Measurements from ENCODE around the gene GPN2.

The GPN2 gene

DNA sequence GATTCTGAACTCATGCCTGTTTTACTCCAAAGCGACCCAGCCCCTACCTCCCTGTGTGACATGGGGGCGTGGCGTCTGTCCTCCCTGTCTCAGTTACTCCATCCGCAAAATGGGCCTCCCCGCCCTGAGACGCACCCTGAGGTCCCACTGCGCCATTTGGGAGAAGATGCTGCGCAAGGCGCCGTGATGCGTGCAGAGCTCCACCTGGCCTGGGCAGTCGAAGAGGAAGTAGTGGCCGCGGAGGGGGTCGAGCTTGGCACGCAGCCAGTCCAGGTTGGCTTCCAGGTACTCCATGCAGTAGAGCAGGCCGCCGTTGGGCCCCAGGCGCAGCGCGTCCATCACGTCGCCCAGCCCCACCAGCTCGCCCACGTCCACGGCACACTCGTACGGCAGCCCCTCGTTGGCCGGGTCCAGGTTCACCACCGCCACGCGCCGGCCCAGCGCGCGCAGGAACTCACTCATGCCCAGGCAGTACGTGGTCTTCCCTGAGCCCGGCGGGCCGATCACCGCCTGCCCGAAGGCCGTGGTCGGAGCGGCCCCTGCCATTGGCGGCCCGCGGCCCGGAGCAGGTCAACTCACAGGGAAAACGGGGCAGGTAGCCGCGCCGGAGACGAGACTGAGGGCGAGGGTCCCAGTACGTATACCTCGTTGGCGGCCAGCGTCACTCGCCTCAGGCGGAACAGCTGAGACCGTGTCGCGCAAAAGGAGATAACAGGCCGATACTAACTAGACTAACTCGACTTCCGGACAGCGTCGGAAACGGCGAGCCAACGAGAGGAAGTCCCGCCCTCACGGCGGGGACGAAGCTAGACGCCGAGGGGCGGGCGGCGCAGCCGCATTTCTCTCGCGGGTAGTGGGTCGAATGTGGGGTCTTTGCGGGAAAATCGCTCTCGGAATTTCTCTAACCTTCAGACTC lies at the start of gene GPN2:
Gene GPN2 (minus strand): TSS at position 733 of the 916 bp plus-strand sequence. CDS start 187 bp downstream, at position 546.
- DNase-seq, result peak; percentile 60 to 64

DNA sequence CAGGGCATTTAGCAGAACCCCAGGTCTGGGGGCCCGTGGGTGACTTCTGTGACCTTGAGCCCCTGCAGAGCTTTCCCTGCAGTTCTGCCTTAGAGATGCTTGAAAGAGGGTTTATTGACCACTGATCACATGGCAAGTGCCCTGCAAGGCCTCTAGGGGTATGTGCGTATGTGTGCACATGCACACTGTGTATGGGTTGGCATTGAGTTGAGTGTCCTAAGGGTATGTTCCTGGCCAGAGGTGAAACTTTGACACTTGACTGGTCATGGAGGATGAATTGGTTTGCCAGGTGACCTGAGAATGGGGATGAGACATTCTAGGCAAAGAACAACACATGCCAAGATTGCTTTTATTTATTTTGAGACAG lies 48.6 kb upstream of the GPN2 start:
- no peak for DNase-seq

DNA sequence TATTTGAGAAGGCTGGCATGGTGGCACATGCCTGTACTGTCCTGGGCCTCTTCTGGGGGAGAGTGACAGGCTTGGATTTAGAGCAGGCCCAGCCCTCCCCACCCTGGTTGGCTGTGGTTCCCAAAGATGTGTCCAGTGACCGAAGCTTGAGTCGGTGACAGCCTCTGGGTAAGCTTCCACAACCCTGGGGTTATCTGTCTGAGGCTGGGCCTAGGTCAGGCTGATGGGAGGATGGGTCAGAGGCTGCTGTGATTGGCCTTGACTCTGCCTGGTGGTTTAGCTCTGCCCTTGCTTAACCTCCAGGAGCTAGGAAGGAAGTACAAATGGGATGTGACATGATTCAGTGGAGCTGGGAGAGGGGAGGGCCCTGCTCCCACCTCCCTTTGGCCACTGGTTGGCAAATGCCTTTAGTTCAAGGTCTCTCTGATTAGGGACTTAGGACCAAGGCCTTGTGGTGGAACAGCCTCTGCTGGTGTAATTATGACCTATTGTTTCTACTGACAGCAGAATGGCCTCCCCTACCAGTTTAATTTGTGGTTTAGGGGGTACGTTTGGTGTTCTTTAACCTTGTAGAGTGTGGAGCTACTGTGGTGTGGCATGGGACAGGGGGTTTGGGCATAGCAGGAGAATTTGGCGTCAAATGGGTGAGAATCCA lies 48.0 kb upstream of the GPN2 start:
- no peak for DNase-seq

DNA sequence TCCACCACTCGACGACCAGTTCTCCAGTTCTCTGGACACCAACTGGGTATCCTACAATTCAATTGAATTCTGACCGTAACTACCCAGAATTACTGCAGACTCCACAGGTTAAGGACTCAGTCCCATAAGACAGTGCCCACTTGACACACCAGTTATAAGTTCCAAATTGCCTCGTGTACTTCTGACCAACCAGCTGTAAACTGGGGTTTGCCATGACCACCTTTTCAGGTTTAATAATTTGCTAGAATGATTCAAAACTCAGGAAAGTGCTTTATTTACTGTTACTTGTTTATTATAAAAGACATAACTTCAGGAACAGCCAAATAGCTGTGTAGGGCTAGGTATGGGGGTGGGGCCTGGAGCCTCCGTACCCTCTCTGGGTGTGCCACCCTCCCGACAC lies 46.7 kb upstream of the GPN2 start:
- no peak for DNase-seq

DNA sequence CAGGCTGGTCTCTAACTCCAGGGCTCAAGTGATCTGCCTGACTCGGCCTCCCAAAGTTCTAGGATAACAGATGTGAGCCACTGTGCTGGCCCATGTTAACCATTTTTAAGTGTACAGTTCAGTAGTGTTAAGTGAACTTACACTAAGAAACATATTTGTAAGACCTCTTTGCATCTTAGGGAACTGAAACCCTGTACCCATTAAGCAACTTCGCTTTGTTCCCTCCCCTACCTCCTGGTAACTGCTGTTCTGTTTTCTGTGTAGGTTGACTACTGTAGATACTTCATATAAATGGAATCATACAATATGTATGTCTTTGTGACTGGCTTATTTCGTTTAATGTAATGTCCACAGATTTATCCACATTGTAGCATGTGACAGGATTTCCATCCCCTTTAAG lies 42.4 kb upstream of the GPN2 start:
- DNase-seq, result no peak

DNA sequence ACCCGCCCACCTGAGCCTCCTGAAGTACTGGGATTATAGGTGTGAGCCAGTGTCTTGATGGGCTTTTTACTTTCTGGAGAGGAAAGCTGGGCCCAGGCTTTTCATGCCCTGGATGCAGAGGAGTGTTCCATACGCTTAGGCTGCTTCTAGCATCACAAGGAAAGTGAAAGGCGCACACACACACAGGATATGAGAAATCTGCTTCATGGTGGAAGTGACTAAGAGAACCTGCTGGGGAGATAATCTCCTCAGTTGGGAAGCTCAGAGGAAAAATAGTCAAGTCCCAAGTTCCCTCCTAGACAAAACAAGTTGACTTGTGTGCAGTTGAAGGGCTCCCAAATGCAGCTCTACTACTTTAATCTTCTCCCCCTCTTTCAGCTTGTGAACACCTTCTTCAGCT lies 33.6 kb upstream of the GPN2 start:
- DNase-seq, result no peak

DNA sequence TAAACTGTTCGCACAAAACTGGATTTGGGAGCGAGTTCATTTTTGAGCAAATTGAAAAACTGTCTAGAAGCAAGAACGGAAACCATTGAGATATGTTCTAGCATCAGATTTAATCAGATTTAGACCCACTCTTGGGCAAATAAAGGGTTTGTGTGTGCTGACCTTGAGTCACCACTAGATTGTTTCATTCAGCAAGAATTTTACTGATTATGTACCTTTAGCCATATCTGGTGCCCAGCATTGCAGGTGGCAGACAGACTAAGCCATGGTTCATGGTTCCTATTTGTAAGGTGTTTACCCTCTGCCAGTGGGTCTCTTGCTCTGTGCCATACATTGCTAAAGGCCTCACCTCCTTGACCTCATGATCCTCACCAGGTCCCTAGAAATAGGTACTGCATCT lies 32.8 kb upstream of the GPN2 start:
- DNase-seq, result no peak

DNA sequence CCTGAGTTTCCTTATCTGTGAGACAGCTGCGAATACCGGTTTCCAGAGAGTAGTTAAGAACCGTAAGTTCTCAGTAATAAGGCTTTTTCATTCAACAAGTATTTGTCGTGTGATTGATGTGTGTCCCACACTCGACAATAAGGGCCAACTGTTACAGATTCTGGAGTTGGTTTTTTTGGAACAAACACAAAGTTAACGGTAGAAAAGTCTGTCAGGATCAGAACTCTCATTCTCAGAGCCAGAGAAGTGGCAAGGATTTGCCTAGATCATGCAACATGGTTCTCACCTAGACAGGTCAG lies 32.3 kb upstream of the GPN2 start:
- DNase-seq, result no peak

DNA sequence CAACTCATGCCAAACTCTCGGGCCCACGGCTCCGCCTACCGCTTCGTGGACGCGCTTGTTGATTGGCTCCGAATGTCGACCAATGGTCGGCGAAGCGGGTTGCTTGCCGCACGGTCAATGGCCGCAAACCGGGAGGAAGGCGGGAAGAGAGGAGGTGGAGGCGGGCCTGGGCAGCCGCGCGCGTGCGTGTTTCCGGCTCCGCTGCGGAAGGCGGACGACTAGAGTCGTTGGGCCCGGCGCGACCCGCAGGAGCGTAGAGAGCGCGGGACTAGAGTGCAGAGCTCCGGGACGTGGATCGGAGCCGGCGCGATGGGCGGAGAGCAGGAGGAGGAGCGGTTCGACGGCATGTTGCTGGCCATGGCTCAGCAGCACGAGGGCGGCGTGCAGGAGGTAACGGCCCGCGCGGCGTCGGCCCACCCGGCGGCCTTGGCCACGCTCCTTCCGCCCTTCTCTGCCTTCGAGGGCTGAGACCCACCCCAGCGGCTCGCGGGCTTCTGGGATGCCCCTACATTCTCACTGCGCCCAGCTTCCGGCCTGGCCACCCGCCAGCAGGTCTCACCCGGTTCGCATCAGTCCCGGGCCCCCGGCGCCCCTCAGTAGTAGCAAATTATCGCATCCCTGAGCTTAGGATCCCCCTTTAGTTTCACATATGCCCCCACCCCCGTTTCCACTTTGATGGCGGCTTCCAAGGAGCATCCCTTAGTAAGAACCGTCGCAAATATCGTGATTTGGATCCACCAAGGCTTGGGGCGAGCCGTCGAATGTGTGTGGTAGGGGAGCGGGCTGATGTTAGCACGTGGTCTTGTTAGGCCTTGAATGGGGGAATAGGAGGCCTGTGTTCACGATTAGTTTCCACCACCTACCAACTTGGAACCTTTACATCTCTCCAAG lies 31.7 kb upstream of the GPN2 start, which contains the start of gene NUDC:
Gene NUDC (plus strand): TSS at position 204 of the 891 bp plus-strand sequence. CDS start 106 bp downstream, at position 310.
- DNase-seq, result peak; percentile 93 to 94

DNA sequence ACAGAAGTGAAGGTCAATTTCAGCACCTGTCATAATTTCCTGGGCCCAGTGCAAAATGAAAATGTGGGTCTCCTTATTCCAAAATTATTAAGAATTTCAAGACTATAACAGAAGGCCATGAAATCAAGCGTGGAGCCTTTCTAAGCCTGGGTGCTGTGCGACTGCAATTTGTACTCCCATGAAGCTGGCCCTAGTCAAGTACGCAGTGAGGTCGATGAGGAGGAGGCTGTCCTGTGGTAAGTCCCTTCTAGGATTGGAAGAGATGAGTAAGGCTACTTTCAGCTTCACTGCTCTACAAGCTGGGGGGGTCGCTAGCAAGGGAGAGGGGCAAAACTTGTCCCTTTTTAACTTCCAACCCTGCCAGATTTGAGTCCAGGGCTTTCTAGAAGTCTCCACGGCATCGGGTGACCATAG lies 31.1 kb upstream of the GPN2 start:
- no peak for DNase-seq

DNA sequence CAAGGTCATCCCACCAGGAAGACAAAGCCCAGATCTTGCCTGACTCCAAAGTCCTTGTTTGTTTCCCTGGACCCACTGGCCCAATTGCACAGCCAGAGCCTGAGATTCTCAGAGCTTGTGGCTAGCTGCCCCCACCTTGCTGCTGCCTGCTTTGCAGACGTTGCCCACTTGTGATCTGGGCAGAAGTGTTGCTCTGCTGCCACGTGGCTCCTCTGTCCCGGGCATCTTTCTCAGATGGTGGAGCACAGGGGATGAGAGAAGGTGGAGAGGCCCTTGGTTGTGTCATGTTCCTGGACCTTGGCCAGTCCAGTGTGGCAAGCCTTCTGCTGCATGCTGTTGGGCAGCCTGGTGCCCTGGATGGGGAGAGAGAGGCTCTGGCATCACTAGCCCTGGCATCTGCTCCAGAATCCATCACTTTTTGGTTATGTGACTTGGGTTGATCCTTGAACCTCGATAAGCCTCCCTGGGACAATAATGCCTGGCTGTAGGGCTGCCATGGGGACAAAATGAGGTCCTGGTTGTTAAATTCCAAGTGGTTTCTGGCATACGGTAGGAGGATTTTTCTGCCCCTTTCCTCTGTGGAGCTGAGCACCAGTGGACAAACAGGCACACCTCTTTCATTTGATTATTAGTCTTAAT lies 25.2 kb upstream of the GPN2 start:
- DNase-seq, result no peak

DNA sequence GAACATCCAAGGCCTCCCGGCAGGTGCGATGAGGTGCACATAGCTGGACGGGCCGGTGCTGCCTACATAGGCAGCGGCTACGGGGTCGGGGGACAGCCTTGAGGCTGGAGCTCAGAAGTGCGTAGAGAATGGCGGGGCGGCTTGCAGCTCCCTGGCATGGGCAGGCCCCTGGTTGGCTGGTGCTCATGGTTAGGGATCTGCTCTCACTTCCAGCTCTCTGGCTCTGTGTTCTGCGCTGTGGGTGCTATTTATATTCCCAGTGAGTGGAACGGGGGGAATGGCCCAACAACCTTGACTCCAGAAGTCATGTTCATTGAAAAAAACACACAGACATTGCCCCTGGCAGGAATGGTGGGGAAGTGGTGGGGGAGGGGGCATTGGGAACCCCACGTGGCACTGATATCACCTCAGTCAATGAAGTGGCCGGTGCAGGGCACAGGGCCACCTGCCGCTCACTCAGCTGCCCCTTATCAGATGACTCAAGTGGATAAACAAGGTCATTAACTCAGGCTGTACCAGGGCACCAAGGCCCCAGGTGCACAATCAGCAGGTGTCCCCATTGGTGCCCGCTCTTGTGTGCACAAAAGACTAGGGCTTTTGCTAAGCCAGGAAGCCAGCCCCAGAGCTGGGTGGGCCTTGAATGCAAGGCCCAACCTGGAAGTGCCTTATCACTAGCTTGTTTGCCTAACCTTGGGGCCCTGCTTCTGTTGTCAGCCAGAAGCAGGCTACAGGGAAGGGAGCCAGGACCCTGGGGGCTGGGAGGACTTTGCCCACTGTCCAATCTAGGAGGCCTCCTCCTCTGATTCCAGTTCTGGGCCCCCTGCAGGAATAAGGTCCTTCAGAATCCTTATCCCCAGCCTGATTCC lies 23.9 kb upstream of the GPN2 start, which contains the start of gene NR0B2:
Gene NR0B2 (minus strand): TSS at position 222 of the 866 bp plus-strand sequence. CDS start 35 bp downstream, at position 187.
- DNase-seq, result no peak

DNA sequence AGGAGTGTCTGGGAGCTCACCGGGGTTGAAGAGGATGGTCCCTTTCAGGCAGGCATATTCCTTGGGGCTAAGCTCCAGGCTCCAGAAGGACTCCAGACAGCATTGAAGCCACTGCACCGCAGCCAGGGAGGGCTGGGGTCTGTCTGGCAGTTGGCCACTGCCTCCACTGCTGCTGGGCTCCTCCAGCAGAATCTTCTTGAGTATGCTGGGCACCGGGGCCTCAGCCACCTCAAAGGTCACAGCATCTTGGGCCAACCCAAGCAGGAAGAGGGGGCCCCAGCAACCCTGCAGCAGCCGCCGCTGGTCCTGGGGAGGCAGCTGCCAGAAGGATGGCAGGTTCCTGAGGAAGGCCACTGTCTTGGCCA lies 23.3 kb upstream of the GPN2 start:
- no peak for DNase-seq

DNA sequence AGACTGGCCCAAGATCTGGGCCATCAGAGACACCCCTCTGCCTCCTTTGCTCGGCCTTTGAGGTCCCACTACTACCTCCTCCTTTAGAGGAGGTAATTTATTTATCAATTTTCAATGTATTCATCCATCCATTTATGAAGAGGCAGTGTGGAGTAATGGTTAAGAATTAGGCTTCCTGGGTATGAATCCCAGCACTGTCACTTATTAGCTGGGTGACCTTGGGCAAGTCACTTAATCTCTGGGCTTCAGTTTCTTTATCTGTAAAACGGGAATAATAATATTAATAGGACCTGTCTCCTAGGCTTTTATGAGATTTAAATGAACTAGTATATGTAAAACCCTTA lies 22.0 kb upstream of the GPN2 start:
- no peak for DNase-seq

DNA sequence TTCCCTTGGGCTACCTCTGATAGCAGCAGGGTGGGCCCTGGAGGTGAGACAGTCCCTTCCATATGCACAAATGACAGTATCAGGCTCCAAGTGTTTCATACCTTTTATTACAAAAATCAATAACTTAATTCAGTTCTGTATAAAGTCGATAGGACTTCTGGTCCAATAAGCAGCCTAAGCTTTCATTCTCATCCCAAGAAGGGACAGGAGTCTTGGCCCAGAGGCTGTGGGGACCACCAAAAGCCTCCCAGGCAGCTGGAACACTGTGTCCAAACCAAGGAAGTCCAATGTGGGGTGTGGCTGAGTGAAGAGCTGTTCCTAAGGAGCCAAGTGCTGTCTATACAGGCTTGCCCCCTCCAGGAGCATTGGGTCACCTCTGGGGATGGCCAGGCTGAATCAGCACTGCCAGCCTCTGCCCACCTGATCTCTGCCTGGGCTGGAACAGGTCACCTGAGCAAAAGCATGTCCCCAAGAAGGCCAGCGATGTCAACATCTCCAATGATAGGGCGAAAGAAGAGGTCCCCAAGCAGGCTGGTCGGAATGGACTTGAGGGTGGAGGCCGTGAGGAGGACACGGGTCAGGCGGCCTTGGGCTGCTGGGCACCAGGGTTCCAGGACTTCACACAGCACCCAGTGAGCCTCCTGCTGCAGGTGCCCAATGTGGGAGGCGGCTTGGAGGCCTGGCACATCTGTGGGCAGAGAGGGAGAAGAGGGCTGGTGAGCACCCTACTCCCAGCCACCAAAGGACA lies 21.5 kb upstream of the GPN2 start:
- no peak for DNase-seq

DNA sequence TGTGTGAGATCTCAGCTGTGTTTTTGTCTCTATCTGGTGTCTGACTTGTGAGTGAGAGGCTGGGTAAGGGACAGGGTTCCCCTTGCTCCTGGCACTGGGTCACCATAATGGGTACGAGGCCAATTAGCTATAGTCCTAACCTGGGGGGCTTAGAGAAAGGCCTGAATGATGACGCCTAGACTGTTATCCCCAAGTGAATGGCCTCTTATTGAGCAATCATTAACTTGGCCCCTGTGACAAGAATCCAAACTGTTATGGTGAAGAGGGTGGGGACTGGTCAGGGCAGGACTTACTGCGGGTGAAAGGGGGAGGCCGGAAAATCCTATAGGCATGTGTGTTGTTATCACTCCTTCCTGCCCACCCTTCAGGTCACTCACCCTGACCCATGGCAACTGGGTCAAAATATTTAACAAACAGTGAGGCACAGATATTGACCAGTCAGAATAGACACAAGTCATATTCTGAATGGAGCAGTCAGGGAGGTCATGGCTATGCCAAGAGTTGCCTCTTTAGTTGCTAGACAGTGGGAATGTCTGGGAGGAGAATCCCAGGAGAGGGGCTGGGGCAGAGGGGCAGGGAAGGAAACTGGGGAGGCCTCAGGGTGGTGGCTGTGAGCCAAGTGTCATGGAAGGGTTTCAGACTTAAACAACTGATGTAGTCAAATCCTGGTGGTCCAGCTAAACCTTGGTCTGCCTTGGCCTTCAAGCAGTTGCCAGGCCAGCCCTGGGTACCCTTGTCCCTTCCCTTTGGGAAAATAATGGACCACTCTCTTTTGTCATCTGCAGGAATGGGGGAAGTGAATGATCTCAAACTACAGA lies 20.5 kb upstream of the GPN2 start:
- no peak for DNase-seq

DNA sequence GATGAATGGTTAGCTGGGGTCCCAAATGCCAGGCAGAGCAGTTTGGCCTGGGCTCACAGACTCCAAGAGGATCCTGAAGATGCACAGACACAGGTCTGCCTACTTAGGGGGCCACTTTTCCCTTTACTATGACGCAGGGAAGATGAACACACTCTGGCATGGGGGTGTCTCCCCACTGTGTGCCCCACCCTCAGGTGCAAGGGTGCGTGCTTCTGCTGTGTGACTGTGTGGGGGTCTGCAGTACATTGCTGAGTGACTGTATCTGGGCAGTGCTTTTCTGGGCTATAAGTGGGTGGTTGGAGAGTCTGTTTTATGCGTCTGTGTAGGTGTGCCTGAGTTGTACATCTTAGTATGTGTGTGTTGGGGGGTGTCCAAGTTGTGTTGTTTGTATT lies 19.9 kb upstream of the GPN2 start:
- DNase-seq, result no peak

DNA sequence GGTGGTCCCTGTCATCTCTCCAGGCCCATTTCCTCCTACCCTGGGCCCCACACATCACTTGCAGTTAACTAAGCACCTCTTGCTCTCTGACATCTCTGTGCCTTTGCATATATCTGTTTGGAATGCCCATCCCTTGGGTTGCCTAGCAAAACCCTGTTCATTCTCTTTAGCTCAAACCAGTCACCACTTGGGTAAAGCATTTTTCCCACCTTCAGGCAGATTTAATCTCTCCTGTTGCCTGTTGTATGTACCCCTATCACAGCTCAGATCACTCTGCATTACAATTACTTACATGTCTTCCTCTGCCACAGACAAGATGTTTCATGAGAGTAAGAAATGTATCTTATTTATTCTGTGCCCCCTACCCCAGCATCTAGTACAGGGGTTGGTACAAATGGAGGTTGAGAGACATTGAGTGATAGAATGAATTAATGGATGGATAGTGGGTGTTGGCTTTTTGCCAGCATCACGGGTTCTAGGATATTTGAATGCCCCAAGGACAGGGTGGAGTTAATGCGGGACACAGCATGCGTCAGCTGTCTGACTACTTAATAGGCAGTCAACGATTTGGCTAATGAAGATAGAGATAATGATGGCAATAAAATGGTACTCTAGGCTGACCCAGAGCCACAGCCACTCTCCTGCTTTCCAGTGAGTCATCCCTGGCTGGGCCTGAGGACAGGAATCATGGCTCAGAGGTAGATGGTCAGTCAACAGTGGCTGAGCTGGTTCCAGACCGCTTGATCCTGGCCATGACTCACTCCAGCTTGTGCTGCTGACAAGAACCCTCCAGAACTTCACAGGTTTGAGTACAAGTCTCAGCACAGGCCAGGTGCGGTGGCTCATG lies 17.2 kb upstream of the GPN2 start:
- no peak for DNase-seq

DNA sequence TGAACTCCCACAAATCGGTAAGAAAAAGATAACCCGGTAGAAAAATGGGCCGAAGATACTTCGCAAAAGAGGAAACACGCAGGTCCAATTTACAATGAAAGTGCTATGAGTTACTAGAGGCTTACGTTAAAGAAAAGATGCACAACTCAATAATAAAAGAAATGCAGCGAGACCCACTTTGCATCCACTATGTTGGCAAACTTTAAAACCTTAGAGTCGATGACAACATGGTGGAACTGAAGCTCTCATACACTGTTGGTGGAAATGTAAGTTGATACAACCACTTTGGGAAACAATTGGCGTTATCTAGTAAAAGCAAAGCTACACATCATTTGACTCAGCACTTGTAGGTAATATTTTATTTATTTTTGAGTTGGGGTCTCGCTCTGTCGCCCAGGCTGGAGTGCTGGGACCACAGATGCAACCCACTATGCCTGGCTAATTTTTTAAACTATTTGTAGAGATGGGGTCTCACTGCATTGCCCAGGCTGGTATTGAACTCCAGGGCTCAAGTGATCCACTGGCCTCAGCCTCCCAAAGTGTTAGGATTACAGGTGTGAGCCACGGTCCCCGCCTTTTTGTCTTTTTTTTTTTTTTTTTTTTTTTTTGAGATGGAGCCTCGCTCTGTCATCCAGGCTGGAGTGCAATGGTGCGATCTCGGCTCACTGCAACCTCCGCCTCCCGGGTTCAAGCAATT lies 10.9 kb upstream of the GPN2 start:
- DNase-seq, result no peak
